Hepatic stellate cell (primary cell): ENCODE results near the gene GIT2.

Experiments
- DNase-seq: peaks from one replicate; pipeline ENCODE4 v3.0.0; 2011; ENCODE audit warnings: low spot score

Gene GIT2

DNA sequence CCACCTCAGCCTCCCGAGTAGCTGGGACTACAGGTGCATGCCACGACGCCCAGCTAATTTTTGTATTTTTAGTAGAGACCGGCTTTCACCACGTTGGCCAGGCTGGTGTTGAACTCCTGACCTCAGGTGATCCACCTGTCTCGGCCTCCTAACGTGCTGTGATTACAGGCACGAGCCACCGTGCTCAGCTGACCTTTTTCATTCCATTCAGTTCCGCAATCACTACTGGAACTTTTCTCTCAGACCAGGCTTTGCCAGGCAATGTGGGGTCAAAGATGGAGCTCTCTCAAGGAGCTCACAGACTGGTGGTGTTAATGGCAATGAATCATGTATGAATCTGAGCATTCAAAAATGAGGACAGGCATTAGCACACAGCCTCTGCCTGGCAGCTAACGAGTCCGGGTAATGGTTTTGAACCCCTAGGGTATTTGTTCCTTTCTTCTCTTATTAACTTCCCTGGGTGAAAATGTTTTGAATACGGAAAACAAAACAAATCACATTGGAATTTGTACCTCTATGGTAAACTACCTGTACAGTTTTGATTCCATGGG is 105.5 kb downstream of the GIT2 start:
- DNase-seq: no peak

DNA sequence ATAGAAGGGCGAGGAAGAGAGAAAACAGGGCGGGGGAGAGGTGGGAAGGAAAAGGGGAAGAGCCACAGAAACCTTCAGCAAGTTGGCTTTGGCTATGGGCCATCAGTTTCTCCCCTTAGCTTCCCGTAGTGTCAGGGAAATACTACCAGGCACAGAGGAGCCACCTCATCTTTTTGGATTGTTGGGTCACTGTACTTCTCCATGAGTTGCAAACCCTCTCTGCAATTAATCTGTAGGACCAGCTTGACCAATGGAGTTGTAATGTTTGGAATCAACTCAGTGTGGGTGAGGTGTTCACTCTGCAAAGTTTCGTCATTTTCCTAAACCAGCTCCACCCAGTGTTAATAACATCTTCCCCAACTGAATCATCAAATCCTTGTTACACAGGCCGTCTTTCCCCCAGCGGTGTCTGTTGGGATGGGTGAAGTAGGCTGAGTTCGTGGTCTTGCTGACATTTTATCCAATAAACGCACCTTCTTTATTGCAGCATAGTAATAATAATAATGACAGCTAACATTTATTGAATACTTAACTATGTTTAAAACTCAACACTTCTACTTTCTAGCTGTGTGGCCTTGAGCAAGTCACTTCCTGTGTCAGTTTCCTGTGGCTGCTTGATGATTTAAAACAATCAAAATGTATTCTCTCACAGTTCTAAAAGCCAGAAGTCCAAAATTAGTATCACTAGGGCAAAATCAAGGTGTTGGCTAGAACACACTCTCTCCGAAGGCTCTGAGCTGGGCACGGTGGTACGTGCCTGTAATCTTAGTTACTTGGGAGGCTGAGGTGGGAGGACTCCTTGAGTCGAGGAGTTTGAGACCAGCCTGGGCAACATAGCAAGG is 107.8 kb downstream of the GIT2 start:
- DNase-seq: peak; percentile 79

DNA sequence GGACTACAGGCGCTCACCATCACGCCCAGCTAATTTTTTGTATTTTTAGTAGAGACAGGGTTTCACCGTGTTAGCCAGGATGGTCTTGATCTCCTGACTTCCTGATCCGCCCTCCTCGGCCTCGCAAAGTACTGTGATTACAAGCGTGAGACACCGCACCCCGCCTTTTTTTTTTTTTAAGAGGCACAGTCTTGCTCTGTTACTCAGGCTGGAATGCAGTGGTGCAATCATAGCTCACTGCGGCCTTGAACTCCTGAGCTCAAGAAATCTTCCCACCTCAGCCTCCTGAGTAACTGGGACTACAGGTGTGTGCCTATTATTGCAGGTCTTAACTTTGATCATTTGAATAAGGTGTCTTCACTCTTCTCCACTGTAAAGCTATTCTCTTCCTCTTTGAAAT is 110.6 kb downstream of the GIT2 start:
- no peak for DNase-seq

DNA sequence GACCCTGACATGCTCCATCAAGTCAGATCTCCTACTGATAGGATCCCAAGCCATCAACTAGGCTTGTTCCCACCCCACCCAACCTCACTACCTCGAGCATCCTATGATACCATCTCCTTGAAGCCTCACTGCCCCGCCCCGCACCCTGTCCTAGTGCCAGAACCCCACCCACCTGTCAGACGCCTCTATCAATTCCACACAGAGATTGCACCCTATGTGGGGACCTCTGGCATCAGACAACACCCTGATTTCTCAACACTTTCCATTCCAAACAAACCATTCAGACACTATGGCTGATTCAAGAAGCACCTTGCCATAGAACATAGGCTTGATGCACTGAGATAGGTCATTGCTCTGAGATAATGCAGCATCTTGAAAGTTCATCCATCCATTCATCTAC is 112.7 kb downstream of the GIT2 start:
- DNase-seq: no peak

DNA sequence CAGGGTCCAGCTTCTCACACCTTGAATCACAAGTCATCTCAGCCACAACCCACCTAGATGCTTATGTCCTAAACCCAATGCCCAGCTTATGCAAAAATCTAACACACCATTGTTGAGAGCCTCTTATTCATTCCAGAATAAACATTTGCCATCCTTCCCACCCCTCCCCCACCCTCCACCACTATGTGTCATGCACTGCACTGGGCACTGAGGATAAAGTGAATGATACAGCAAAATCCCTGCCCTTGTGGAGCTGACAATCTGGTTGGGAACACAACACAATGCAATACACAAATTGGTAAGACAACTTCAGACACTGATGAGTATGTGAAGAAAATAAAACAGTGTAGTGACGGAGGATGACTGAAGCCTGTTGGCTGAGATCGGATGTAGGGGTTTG is 114.4 kb downstream of the GIT2 start:
- DNase-seq: no peak

DNA sequence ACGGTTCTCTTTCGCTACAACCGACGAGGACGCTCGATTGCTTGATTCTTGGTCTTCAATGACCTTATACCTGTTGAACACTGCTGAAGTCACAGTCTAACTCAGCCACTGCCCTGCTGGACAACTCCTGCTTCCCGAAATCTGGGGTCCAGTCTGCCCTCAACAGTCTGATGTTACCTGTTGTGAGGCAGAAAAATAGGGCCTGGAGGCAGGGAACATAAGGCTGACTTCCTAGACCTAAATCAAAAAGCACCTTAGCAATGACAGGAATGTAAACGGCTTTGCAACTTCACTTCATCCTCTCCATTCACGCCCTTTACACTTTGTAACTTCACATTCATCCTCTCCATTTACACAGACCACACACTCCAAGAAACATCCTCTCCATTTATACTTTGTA is 115.2 kb downstream of the GIT2 start:
- no peak for DNase-seq

DNA sequence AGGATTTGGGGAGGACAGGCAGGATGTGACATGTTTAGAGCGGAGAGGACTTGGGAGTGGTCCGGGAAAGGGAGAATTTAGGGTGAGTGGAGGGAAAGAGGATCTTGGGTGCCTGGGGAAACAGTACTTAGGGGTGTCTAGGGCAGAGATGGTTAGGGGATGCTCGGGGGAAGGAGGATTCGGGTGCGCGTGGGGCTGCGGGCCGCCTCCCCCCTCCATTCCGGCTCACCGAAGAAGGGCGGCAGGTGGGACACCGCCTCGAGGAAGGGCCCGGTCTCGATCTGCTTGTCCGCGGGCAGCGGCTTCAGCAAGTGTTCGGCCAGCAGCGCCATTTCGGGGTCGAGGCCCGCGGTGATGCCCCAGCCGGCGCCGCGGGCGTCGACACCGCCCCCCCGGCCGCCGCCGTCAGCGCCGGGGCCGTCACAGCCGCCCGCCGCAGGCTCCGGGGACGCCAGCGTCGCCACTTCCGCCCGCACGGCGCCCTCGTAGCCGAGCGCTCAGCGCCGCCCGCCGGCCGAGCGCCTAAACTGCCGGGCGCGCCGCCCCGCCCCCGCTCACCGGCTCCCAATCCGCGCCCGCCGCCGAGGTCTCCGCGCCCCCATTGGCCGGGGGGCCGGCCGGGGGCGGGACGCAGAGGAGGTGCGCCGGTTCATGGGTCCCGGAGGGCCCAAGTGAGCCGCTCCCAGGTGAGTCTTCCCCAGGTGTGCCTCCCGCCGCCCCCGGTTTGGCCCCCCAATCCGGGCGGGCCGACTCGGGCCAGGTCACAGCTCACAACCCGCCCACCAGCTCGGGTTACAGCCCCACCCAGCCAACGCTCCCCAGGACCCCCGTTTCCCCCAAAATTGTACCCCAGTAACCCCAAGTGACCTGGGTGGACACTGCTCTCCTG is 115.9 kb downstream of the GIT2 start, which contains the start of gene GLTP:
TSS of gene GLTP (minus strand) at position 499 of the 889 bp plus-strand sequence. CDS start at position 332, 167 bp downstream.
- peak; percentile 94 for DNase-seq
